C4-2B (cell line): ENCODE results near the gene UGT1A8.

Experiments
- H3K27ac ChIP-seq: fragments of 450-650 bp; 2 replicates; pipeline ENCODE4 v1.5.1; 2017
- CTCF ChIP-seq: fragments of 450-650 bp; conservative IDR thresholded peaks from 2 replicates; pipeline ENCODE4 v1.5.1; 2017; ENCODE audit warnings: mild to moderate bottlenecking
- ZFX ChIP-seq: fragments of 450-650 bp; IDR thresholded peaks from 2 replicates; pipeline ENCODE4 v1.6.1; 2017

The UGT1A8 gene

GRCh38 chr2:233816771-233817170, 199.3 kb downstream of the UGT1A8 start:
- no peak overlapping the region for H3K27ac ChIP-seq
- TF ChIP-seq CTCF = no peak
- TF ChIP-seq ZFX = no peak

GRCh38 chr2:233817361-233817911, 200.0 kb downstream of the UGT1A8 start:
- H3K27ac ChIP-seq = no peak overlapping the region
- TF ChIP-seq ZFX = no peak
- TF ChIP-seq CTCF = no peak

GRCh38 chr2:233817995-233818638, 200.7 kb downstream of the UGT1A8 start:
- TF ChIP-seq CTCF = no peak
- no peak for TF ChIP-seq ZFX
- no peak overlapping the region for H3K27ac ChIP-seq

- no peak overlapping the region for H3K27ac ChIP-seq
- no peak for TF ChIP-seq ZFX
- no peak for TF ChIP-seq CTCF
Measured at GRCh38 chr2:233818639-233819621, 201.5 kb downstream of the UGT1A8 start.

GRCh38 chr2:233819884-233820773, 202.7 kb downstream of the UGT1A8 start:
- H3K27ac ChIP-seq = no peak overlapping the region
- TF ChIP-seq ZFX = no peak
- TF ChIP-seq CTCF = no peak

GRCh38 chr2:233820774-233821105, 203.3 kb downstream of the UGT1A8 start:
- no peak for TF ChIP-seq CTCF
- TF ChIP-seq ZFX = no peak
- no peak overlapping the region for H3K27ac ChIP-seq
